Measurements from ENCODE around the gene DNMT3A.

DNA sequence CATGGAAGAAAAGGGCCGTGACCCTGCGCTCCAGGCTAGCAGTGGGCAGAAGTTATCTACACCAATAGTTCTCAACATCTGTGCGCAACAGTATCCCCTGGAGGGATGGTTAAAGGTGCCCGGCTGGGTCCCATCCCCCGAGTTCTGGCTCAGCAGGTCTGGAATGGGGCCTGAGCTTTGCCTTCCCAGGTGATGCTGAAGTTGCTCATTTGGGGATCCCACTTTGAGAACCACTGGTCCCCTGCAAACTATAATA lies 31.1 kb downstream of the DNMT3A start:
- TF ChIP-seq POLR2A (IDR thresholded peaks at IDR 0.05; ENCODE audit: low read depth, low read length) (no peak), POLR2AphosphoS5 (IDR thresholded peaks at IDR 0.05; ENCODE audit: insufficient read depth, low read depth, low read length) (no peak)
- TF ChIP-seq, protein P1, sequence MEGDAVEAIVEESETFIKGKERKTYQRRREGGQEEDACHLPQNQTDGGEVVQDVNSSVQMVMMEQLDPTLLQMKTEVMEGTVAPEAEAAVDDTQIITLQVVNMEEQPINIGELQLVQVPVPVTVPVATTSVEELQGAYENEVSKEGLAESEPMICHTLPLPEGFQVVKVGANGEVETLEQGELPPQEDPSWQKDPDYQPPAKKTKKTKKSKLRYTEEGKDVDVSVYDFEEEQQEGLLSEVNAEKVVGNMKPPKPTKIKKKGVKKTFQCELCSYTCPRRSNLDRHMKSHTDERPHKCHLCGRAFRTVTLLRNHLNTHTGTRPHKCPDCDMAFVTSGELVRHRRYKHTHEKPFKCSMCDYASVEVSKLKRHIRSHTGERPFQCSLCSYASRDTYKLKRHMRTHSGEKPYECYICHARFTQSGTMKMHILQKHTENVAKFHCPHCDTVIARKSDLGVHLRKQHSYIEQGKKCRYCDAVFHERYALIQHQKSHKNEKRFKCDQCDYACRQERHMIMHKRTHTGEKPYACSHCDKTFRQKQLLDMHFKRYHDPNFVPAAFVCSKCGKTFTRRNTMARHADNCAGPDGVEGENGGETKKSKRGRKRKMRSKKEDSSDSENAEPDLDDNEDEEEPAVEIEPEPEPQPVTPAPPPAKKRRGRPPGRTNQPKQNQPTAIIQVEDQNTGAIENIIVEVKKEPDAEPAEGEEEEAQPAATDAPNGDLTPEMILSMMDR (IDR thresholded peaks at IDR 0.05; ENCODE audit: extremely low read depth in 1 of 2, insufficient read depth in 1 of 2, low read depth in 1 of 2, low read length in 2 of 2): no peak
